Frontal cortex (tissue), 4 donors: ENCODE measurements around the gene OR9G4. TPM values are rescaled to one million over a fixed set of nuclear protein-coding genes. Genes with fewer than 3 reads are reported as not detected.

Experiments used
- DNase-seq, 2 donors: peaks; one replicate each; pipeline ENCODE4 v3.0.0; 2012; ENCODE audit warnings: low spot score in 2 of 2
- FAIRE-seq: peaks from 2 replicates; lab custom pipeline; 2012; peaks lifted over from hg19 to GRCh38; lab: Jason Lieb, UNC
- total RNA-seq: library from RNA; depleted of rRNA; stranded (reverse); fragments of >200 nt; gene quantifications from one replicate; pipeline ENCODE4 v1.2.3, GENCODE V29; 2014
- donor health status: control.
- donor health status: control.
- donor health status: control.

The OR9G4 gene
- not detected for total RNA-seq

DNA sequence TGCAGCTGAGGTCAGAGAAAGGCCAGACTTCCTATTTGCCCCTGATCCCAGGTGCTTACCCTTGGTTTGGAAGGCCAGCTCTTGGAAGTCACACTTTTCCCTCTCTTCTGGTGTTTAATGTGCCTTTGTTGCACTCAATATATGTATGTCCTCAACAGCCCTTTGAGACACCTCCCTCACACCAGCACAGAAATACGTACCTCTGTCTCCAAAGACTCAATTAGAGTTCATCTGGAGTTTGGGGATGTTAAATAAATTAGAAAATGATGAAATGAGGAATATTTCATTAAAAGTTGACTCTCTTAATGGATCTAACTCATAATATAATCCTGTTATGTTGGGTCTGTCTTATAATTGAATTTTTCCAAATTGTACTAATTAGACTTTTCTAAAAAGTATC is at the start of gene OR9G4:
Gene OR9G4, minus strand, starts transcription at position 101 of the 400 bp plus-strand sequence. CDS start 4,931 bp downstream, outside the sequence.
- no peak for DNase-seq
- FAIRE-seq, result no peak

DNA sequence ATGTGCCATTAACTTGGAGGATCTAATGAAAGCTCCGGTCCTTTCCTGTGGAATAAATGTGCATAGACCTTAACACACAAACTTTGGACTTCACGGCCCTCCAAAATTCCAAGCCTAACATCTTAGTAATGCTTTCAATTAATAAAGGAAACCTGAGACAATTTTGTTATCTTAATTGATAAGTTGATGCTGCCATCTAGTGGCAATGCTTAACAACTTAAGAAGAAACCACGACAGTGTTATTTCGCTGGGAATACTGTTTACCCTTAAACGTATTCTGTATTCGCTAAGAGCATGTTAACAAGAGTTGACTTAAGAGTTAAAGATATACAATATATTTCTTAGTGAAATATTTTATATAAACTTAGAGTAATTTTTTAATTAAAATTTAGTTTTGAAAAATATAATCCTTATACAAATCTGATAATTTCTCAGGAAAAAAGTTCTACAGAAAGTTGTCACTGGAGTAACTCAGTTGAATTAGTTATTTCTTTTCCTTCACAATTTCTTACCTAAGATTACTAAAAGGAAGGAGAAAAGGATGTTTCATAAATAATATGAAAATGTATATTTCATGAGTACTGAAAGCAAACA is 35.0 kb upstream of the OR9G4 start:
- DNase-seq (peak; percentile 1 to 12), FAIRE-seq (peak; percentile 94)

DNA sequence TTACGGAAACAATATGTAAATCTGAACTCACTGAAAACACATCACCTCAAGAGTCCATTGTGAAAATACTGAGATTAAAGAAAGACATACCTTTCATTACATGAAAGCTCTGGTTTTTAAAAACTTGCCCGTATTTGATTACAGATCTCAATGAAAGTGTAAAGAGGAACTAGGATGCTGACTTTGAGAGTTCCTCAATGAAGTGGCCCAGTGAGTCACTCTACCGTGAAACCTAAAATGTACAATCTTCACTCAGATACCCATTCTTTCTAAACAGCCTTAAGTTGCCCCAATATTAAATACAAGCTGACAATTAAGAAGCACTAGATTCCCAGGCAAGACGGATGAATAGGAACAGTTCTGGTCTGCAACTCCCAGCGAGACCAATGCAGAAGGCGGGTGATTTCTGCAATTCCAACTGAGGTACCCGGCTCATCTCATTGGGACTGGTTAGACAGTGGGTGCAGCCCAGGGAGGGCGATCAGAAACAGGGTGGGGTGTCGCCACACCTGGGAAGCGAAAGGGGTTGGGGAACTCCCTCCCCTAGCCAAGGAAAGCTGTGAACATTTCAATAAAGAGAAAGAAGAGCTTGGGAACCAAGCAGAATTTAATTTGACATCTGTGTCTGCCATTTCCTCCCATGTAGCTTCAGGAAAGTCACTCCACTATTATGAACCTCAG is 33.8 kb upstream of the OR9G4 start:
- no peak for DNase-seq
- no peak for FAIRE-seq

DNA sequence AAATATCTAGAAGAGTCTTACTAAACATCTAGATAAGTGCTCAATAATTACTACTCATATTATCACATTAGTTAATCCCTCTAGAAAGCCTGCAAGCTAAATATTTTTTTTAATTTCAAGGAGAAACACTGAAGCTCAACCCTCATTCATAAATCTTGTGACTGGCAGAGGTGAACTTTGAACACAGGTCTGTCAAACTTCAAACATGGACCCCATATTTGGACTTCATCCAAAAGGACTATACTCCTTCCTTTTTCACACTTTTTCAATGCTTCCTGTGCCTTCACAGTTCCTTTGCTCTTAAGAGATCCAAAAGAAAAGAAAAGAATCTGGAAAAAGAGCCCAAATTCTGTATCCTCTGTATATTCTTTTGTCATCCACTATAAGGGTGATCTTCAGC is 28.3 kb upstream of the OR9G4 start:
- no peak for FAIRE-seq

DNA sequence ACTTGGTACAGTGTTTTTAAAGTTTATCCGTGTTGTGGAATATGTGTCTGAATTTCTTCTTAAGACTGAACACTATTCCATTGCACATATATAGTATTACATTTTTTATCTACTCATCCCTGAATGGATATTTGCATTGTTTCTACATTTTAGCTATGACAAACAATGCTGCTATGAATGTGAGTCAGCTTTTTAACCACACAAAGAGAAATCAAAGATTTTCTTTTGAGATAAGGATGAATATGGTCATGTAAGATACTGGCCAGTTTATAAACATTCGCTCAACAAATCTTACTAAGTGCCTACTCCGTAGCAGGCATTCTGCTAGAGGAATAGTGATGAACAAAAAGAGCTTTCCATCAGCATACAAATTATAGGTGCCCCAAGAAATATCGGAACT is 16.5 kb upstream of the OR9G4 start:
- FAIRE-seq (no peak), DNase-seq (no peak)

More for the DNA sequence above, 28.3 kb upstream of the OR9G4 start:
- no peak for DNase-seq

DNA sequence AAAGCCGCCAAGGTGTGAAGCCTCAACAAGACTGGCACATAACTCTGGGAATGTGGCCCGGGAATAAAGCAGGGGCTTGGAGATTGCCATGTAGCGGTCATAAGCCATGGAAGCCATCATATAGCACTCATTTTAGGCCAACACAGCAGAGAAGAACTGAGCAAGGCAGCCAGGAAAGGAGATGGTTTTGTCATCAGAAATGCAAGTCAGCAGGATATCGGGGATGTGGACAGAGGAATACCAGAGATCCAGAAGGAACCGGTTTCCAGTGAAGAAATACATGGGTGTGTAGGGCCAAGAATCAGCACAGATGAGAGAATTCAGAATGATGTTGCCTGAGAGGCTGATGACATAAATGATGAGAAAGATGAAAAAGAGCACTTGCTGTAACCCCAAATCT is 3.0 kb upstream of the OR9G4 start:
- no peak for FAIRE-seq
- no peak for DNase-seq

DNA sequence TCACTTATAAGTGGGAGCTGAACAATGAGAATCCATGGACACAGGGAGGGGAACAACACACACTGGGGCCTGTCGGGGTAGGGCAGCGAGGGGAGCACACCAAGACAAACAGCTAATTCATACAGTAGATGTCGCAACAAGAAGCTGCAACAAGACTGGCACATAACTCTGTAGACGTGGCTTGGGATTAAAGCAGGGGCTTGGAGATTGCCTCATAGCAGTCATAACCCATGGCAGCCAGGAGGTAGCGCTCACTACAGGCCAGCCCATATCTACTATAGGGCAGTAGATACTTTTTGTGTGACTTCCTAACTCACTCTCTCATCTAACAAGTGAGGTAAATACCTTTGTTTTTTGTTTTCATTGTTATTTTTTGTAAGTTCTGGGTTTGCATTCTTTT is 1.7 kb upstream of the OR9G4 start:
- DNase-seq (no peak), FAIRE-seq (no peak)

DNA sequence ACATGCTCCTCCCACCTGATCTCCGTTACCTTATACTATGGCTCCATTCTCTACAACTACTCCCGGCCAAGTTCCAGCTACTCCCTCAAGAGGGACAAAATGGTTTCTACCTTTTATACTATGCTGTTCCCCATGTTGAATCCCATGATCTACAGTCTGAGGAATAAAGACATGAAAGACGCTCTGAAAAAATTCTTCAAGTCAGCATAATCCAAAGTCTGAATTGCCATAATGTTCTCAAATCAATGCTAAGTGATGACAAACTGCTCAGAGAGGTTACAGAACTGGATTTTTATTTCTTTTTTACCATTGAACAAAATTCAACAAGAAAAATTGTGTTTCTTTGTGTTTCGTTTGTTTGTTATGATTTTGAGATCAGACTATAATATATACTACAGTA is 7.6 kb downstream of the OR9G4 start:
- FAIRE-seq (no peak), DNase-seq (no peak)

DNA sequence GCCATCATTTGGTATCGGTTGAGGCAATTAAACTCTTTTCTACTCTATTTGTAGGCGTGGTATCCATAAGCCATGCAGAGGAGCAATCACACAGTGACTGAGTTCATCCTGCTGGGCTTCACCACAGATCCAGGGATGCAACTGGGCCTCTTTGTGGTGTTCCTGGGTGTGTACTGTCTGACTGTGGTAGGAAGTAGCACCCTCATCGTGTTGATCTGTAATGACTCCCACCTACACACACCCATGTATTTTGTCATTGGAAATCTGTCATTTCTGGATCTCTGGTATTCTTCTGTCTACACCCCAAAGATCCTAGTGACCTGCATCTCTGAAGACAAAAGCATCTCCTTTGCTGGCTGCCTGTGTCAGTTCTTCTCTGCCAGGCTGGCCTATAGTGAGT is 8.4 kb downstream of the OR9G4 start:
- FAIRE-seq (no peak), DNase-seq (no peak)

DNA sequence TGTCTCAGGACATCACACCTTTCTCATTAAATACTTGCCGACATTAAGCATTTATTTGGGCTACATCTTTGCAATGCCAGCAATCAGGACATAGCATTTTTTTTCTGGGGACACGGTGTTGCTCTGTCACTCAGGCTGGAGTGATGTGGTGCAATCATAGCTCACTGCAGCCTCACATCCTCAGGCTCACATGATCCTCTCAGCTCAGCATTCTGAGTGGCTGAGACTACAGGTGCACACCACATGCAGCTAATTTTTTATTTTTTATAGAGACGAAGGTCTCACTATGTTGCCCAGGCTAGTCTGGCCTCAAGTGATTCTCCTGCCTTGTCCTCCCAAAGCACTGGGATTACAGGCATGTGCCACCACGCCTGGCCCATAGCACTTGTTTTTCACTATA is 28.0 kb downstream of the OR9G4 start:
- no peak for FAIRE-seq
- DNase-seq, result no peak

DNA sequence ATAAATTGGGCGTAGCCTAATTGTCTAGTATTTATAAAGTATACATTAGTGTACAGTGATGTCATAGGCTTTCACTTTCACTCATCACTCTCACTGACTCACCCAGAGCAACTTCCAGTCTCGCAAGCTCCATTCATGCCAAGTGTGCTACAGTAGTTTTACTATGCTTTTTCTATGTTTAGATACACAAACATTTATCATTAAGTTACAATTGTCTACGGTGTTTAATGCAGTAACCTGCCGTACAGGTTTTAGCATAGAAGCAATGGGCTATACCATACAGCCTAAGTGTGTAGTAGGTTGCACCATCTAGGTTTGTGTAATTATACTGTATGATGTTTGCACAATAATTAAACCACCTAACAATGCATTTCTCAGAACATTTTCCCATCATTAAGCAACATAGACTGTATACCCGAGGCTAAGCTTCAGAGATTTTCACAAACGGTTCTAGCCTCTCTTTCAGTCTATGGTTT is 32.1 kb downstream of the OR9G4 start:
- no peak for DNase-seq
- FAIRE-seq, result no peak

DNA sequence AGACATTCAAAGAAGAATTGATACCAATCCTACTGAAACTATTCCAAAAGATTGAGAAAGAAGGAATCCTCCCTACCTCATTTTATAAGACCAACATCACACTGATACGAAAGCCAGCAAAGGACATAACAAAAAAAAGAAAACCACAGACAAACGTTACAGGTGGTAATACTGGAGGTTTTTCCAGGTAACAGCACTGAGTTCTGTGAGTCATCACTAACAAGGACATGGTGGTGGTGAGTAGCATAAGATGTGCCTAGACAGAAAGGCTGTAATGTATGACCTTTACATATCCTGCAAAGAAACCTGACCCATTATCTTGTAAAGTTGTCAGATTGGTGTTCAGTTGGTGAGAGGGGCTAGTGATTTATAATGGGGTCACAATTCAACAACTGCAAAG is 34.3 kb downstream of the OR9G4 start:
- DNase-seq (no peak), FAIRE-seq (no peak)

DNA sequence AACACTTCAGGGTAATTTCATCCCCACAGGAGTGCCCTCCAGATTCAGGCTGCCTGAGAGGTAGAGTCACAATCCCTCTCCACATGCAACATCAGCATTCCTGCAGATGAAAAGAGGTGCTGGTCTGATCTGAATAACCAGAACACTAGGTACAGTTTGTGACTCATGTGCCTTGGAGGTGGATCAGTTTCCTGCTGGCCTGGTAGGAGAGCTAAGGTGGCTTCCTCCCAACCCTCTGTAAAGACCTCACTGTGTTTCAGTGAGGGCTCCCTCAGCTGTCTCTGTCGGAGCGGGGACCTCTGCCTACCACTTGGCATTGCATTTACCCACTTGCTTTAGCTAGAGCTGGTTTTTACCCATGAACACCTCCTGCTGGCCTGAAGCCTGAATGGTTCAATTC is 42.0 kb downstream of the OR9G4 start:
- DNase-seq, result no peak
- no peak for FAIRE-seq

DNA sequence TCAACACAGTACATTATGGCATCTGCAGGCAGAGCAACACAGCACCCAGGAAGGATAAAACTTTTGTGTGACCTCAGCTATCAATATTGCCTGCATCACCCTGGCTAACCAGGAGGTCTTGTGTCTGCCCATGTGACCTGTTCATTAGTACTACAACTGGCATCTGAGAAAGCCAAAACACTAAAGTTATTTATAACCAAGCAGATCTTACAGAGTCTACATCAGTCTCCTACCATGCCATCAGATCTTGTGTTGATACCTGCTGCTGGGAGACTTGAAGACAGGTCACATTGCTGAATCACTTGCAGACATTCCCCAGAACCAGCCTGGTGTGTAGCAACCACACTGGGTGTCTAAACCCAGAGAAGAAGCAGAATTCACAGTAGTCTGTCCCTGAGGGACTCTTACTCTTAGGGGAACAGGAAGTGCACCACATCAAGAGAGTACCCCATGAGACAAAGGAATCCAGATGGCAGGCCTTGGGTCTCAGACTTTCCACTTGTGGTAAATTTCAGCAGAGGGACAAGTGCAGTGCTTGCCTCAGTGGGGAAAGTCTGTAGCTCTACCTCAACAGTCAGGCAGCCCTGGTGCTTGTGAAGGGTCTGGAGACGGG is 42.6 kb downstream of the OR9G4 start:
- FAIRE-seq, result no peak

DNA sequence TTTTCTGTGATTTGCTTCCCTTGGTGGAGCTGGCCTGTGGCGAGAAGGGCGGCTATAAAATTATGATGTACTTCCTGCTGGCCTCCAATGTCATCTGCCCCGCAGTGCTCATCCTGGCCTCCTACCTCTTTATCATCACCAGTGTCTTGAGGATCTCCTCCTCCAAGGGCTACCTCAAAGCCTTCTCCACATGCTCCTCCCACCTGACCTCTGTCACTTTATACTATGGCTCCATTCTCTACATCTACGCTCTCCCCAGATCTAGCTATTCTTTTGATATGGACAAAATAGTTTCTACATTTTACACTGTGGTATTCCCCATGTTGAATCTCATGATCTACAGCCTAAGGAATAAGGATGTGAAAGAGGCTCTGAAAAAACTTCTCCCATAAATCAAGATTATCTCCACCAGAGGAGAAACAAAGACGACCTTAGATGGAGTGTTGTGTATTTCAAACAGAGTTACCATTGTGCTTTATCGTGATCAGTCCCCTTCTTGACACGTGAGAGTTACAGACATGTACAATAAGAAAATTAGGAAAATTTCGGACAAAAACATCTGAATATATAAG is 47.5 kb downstream of the OR9G4 start:
- no peak for FAIRE-seq

More for the DNA sequence above, 42.6 kb downstream of the OR9G4 start:
- DNase-seq, result no peak

DNA sequence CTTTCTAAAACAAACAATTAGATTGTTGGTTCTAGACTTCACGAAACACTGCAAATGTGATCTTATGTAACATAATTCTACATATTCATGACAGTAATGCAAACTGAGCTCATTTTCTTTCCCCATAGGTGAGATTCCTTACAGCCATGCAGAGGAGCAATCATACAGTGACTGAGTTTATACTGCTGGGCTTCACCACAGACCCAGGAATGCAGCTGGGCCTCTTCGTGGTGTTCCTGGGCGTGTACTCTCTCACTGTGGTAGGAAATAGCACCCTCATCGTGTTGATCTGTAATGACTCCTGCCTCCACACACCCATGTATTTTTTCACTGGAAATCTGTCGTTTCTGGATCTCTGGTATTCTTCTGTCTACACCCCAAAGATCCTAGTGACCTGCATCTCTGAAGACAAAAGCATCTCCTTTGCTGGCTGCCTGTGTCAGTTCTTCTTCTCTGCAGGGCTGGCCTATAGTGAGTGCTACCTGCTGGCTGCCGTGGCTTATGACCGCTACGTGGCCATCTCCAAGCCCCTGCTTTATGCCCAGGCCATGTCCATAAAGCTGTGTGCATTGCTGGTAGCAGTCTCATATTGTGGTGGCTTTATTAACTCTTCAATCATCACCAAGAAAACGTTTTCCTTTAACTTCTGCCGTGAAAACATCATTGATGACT is 48.1 kb downstream of the OR9G4 start:
- DNase-seq (no peak), FAIRE-seq (no peak)

More for the DNA sequence above, 47.5 kb downstream of the OR9G4 start:
- no peak for DNase-seq

DNA sequence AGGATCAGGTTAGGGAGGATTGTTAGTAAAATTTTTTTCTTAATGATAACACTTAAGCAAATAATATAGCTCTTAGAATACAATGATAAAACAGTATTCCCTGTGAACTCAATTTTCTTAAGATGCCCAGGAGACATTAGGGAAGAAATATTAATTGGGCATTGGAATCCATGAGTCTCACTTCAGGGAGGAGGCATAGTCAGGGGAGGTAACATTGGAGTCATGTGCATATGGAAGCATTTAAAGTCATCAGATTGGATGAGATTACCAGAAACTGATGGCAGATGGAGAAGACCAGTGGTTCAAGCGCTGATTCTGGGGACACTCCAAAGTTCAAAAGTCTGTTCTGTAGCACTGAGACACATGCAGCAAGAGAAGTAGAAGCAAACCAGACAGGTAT is 49.7 kb downstream of the OR9G4 start, which contains the start of gene OR9G1:
Gene OR9G1, plus strand, starts transcription at position 301 of the 400 bp plus-strand sequence. CDS start 1,293 bp downstream, outside the sequence.
- no peak for FAIRE-seq
- DNase-seq, result no peak

DNA sequence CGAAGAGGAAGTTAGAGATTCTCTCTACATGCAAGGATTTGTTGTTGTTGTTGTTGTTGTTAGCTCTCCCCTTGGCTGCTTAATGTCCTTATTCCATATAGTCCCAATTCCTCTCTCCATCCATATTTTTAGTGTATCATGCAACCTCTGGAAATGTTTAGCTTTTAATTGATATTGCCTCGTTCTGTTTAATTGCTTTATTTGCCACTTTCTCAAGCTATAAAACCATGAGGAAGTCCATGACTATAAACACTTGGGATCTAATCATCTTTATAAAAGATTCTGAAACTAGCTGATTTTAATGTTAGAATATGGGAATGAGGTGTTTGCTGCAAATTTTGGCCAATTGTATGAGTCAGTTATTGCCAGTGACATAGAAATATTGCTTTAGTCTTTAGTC is 55.1 kb downstream of the OR9G4 start:
- DNase-seq, result no peak

More for the DNA sequence above, 55.1 kb downstream of the OR9G4 start:
- FAIRE-seq, result no peak
